Breast epithelium (tissue), 4 donors: ENCODE results near the gene THAP2. TPM values are rescaled to one million over a fixed set of nuclear protein-coding genes. Genes with fewer than 3 reads are reported as not detected.

Experiments
- DNase-seq, 2 donors: peaks; one replicate each; pipeline ENCODE4 v3.0.0-alpha.2; 2019; ENCODE audit warnings: low spot score in 2 of 2
- H3K27ac ChIP-seq, 2 donors: fragments of 200-600 bp; sonication (generic) in 1 of 2; one replicate each; pipeline ENCODE4 v1.5.1; 2016 to 2019; ENCODE audit warnings: mild to moderate bottlenecking in 1 of 2
- H3K27me3 ChIP-seq, 2 donors: fragments of 200-600 bp; sonication (generic) in 1 of 2; one replicate each; pipeline versions ENCODE4 v1.5.1 to v1.6.0; 2017 to 2019; ENCODE audit warnings: control low read depth in 1 of 2, mild to moderate bottlenecking in 1 of 2
- H3K36me3 ChIP-seq: fragments of 200-600 bp; one replicate; pipeline ENCODE4 v1.5.1; 2019
- H3K4me1 ChIP-seq, 2 donors: fragments of 200-600 bp; sonication (generic); one replicate each; pipeline ENCODE4 v1.5.1; 2016 to 2019; ENCODE audit warnings: control low read depth in 1 of 2
- H3K4me3 ChIP-seq, 3 donors: fragments of 200-600 bp; sonication (generic); 1 replicate in 2 of 3; 2 replicates in 1 of 3; pipeline ENCODE4 v1.5.1; 2016 to 2019; ENCODE audit warnings: mild to moderate bottlenecking in 3 of 3, moderate library complexity in 2 of 3
- H3K9me3 ChIP-seq, 2 donors: fragments of 200-600 bp; sonication (generic) in 1 of 2; one replicate each; pipeline ENCODE4 v1.5.1; 2016 to 2019; ENCODE audit warnings: control low read depth in 1 of 2
- CTCF ChIP-seq, 3 donors: fragments of 450-650 bp; IDR thresholded peaks; one replicate each; pipeline ENCODE4 v1.5.1; 2016 to 2017; ENCODE audit warnings: antibody characterized with exemption in 3 of 3, mild to moderate bottlenecking in 3 of 3, moderate library complexity in 3 of 3
- POLR2A ChIP-seq: fragments of 450-650 bp; IDR thresholded peaks from one replicate; pipeline ENCODE4 v1.6.1; 2016; ENCODE audit warnings: antibody characterized with exemption, mild to moderate bottlenecking, moderate library complexity
- POLR2AphosphoS5 ChIP-seq, 3 donors: sonication (generic); formaldehyde crosslinking; IDR thresholded peaks; one replicate each; pipeline ENCODE4 v1.6.1; 2017; ENCODE audit warnings: antibody characterized with exemption in 3 of 3
- intact Hi-C: fragments of 100-400 bp; cut with DNase I; formaldehyde crosslinking; loops from one replicate; pipeline ENCODE4 v1.15.1; 2023; ENCODE audit warnings: low total_unique reads
- total RNA-seq, 3 donors: library from RNA; depleted of rRNA; stranded (reverse); fragments of >200 nt; gene quantifications; one replicate each; pipeline ENCODE4 v1.1.0, GENCODE V29; 2016

THAP2 gene
- total RNA-seq, 3 donors from 2014 or later: 2.6 to 8.2 (median 2.6) TPM

- Histone ChIP-seq H3K27ac (no peak overlapping the region), H3K4me3 (no peak overlapping the region), H3K36me3 (no peaks in the 10 kb centered on the region), H3K9me3 (no peaks in the 10 kb centered on the region), H3K27me3 (no peaks in the 10 kb centered on the region), H3K4me1 (no peaks in the 10 kb centered on the region)
- intact Hi-C loops: no loop called here
- TF ChIP-seq POLR2A (no peak), CTCF (IDR thresholded peaks at IDR 0.05) (no peak), POLR2AphosphoS5 (IDR thresholded peaks at IDR 0.05) (no peak)
- no peak for DNase-seq
Measured at GRCh38 chr12:71627438-71628002, 36.6 kb upstream of the THAP2 start.

GRCh38 chr12:71636704-71637115 lies 27.4 kb upstream of the THAP2 start:
- H3K4me1 ChIP-seq: no peaks in the 10 kb centered on the region
- no peak overlapping the region for H3K27ac ChIP-seq
- no peaks in the 10 kb centered on the region for H3K9me3 ChIP-seq
- TF ChIP-seq POLR2AphosphoS5 (IDR thresholded peaks at IDR 0.05) (no peak), CTCF (IDR thresholded peaks at IDR 0.05) (peak; percentile 36 to 56 (median 45))
- H3K36me3 ChIP-seq: no peaks in the 10 kb centered on the region
- intact Hi-C loops: no loop called here
- H3K4me3 ChIP-seq: no peak overlapping the region
- DNase-seq: no peak
- no peaks in the 10 kb centered on the region for H3K27me3 ChIP-seq

- Histone ChIP-seq H3K4me1 (no peaks in the 10 kb centered on the region), H3K27me3 (no peaks in the 10 kb centered on the region), H3K9me3 (no peaks in the 10 kb centered on the region), H3K4me3 (no peak overlapping the region), H3K36me3 (no peaks in the 10 kb centered on the region), H3K27ac (no peak overlapping the region)
- no peak for TF ChIP-seq POLR2A
- no peak for TF ChIP-seq CTCF (IDR thresholded peaks at IDR 0.05)
- TF ChIP-seq POLR2AphosphoS5 (IDR thresholded peaks at IDR 0.05): no peak
- intact Hi-C loops: no loop called here
- DNase-seq: no peak
Measured at GRCh38 chr12:71638499-71638898, 25.6 kb upstream of the THAP2 start.

- Histone ChIP-seq H3K36me3 (no peaks in the 10 kb centered on the region), H3K9me3 (no peaks in the 10 kb centered on the region), H3K4me1 (no peaks in the 10 kb centered on the region), H3K4me3 (no peak overlapping the region), H3K27me3 (no peaks in the 10 kb centered on the region), H3K27ac (no peak overlapping the region)
- TF ChIP-seq POLR2A: no peak
- TF ChIP-seq CTCF (IDR thresholded peaks at IDR 0.05): no peak
- TF ChIP-seq POLR2AphosphoS5 (IDR thresholded peaks at IDR 0.05): no peak
- no peak for DNase-seq
- intact Hi-C loops: no loop called here
Measured at GRCh38 chr12:71639341-71639760, 24.8 kb upstream of the THAP2 start.

GRCh38 chr12:71640316-71640715 lies 23.8 kb upstream of the THAP2 start:
- intact Hi-C loops: no loop called here
- Histone ChIP-seq H3K36me3 (no peaks in the 10 kb centered on the region), H3K27me3 (no peaks in the 10 kb centered on the region), H3K4me1 (no peaks in the 10 kb centered on the region), H3K9me3 (no peaks in the 10 kb centered on the region), H3K4me3 (no peak overlapping the region), H3K27ac (no peak overlapping the region)
- TF ChIP-seq POLR2AphosphoS5 (IDR thresholded peaks at IDR 0.05): no peak
- TF ChIP-seq POLR2A: no peak
- TF ChIP-seq CTCF (IDR thresholded peaks at IDR 0.05): no peak
- DNase-seq: no peak
